Activated CD4-positive, alpha-beta memory T cell treated with anti-CD3 and anti-CD28 coated beads, Interleukin-2, amount 10 ng/mL, durations not matched to agents 7 days and 5 days (primary cell): Measurements from ENCODE around the gene HOMEZ. TPM values are rescaled to one million over a fixed set of nuclear protein-coding genes. Genes with fewer than 3 reads are reported as not detected.

Source experiments
- CTCF ChIA-PET: fragments of 350-600 bp; sonication (Branson Sonifier 250); formaldehyde crosslinking; loops from one replicate; lab custom pipeline; 2021; ENCODE audit warnings: antibody characterized with exemption, inconsistent platforms; lab: Charles Lee
- POLR2A ChIA-PET: fragments of 350-600 bp; sonication (Branson Sonifier 250); formaldehyde crosslinking; loops from one replicate; lab custom pipeline; 2021; ENCODE audit warnings: antibody characterized with exemption; lab: Charles Lee
- DNase-seq: peaks from one replicate; pipeline ENCODE4 v3.0.0-alpha.2; 2020
- H3K27ac Mint-ChIP-seq: one replicate; pipeline ENCODE4 v1.8.0; 2021; ENCODE audit warnings: mild to moderate bottlenecking, mixed read lengths
- H3K27me3 Mint-ChIP-seq: one replicate; pipeline ENCODE4 v1.8.0; 2021; ENCODE audit warnings: mixed read lengths
- H3K36me3 Mint-ChIP-seq: one replicate; pipeline ENCODE4 v1.8.0; 2021; ENCODE audit warnings: low read depth, mixed read lengths
- H3K4me1 Mint-ChIP-seq: one replicate; pipeline ENCODE4 v1.8.0; 2021; ENCODE audit warnings: mixed read lengths
- H3K4me3 Mint-ChIP-seq: one replicate; pipeline ENCODE4 v1.8.0; 2021; ENCODE audit warnings: mild to moderate bottlenecking, mixed read lengths
- H3K9me3 Mint-ChIP-seq: one replicate; pipeline ENCODE4 v1.8.0; 2021; ENCODE audit warnings: mixed read lengths
- total RNA-seq, 2 experiments: library from RNA; stranded (reverse); gene quantifications; one replicate each; pipeline ENCODE4 v1.2.3, GENCODE V29; 2021

The HOMEZ gene
- total RNA-seq, 2 experiments from 2014 or later, result 11.7 to 11.9 TPM

GRCh38 chr14:23321572-23322547 lies 35.9 kb upstream of the HOMEZ start:
- CTCF ChIA-PET, result interaction anchor here (0.5 to 4.6 kb wide), 26 partner anchors 11 to 1100 kb away, joined by 3 to 58 read pairs (median 4); partner anchors contain the start of genes ACIN1, C14orf119, HOMEZ and PPP1R3E
- H3K4me3 Mint-ChIP-seq, result peak overlapping the region; percentile 87
- H3K9me3 Mint-ChIP-seq, result peaks cover 5% of the 10 kb centered on the region
- peaks cover 31% of the 10 kb centered on the region for H3K4me1 Mint-ChIP-seq
- POLR2A ChIA-PET, result interaction anchor here (0.6 to 7.2 kb wide), 28 partner anchors 9 to 1465 kb away, joined by 3 to 282 read pairs (median 4); partner anchors contain the start of genes ACIN1, BCL2L2, C14orf119 and DAD1
- H3K36me3 Mint-ChIP-seq, result peaks cover 48% of the 10 kb centered on the region
- no peaks in the 10 kb centered on the region for H3K27me3 Mint-ChIP-seq
- peak overlapping the region; percentile 72 for H3K27ac Mint-ChIP-seq
- DNase-seq, result peak; percentile 74

DNA sequence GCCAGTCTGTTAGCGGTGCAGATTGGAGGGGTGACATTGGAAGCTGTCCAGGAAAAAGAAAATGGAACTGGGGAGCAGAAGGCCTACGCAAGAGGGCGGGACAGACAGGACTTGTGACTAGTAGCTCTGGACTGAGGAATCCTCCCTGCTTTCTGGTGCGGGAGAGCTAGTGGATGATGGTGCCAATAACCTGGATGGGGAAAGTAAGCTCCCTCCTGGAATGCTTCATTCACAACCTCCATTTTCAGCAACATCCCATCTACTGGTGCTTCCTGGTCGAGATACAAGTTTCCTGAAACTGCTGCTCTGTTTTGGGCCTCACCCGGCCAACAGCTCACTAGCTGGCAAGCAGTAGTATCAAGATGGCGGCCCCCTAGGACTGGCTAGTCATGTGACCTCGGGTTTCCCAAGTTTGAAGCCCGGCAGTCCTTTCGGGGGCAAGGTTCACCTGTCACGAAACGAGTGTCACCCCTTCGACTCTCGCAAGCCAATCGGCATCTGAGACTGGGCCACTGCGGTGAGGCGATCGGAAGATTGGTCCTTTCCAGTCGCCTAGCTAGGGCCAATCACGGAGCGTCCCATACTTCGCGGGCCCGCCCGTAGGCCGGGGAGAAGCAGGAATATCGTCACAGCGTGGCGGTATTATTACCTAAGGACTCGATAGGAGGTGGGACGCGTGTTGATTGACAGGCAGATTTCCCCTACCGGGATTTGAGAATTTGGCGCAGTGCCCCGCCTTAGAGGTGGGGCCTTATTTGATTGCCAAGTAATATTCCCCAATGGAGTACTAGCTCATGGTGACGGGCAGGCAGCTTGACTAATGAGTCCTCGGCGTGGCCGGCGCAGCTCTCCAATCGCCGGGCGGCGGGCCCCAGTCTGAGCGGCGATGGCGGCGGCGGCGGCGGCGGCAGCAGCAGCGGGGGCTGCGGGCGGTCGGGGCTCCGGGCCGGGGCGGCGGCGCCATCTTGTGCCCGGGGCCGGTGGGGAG lies 34.9 kb upstream of the HOMEZ start, which contains the start of gene PABPN1:
PABPN1 (plus strand) TSS at position 874 of the 988 bp plus-strand sequence; CDS start at position 887, 13 bp downstream.
- POLR2A ChIA-PET, result interaction anchor here (0.6 to 7.2 kb wide), 29 partner anchors 10 to 1464 kb away, joined by 3 to 282 read pairs (median 4); partner anchors contain the start of genes ACIN1, BCL2L2, C14orf119 and DAD1
- DNase-seq, result peak; percentile 99
- Mint-ChIP-seq H3K36me3 (peaks cover 43% of the 10 kb centered on the region), H3K27ac (peak within 1 kb of the TSS; percentile 95), H3K27me3 (no peaks in the 10 kb centered on the region), H3K9me3 (peaks cover 5% of the 10 kb centered on the region), H3K4me3 (peak within 1 kb of the TSS; percentile 87), H3K4me1 (peaks cover 31% of the 10 kb centered on the region)
- CTCF ChIA-PET, result interaction anchor here (0.5 to 4.6 kb wide), 22 partner anchors 15 to 793 kb away, joined by 3 to 58 read pairs (median 4); partner anchors contain the start of genes ACIN1, BCL2L2, C14orf119 and DCAF11

GRCh38 chr14:23319746-23320583 lies 34.0 kb upstream of the HOMEZ start:
- peaks cover 31% of the 10 kb centered on the region for H3K4me1 Mint-ChIP-seq
- peak overlapping the region; percentile 87 for H3K4me3 Mint-ChIP-seq
- H3K36me3 Mint-ChIP-seq, result peaks cover 36% of the 10 kb centered on the region
- H3K27me3 Mint-ChIP-seq, result no peaks in the 10 kb centered on the region
- H3K27ac Mint-ChIP-seq, result peak overlapping the region; percentile 95
- H3K9me3 Mint-ChIP-seq, result peaks cover 5% of the 10 kb centered on the region
- DNase-seq, result no peak
- ChIA-PET CTCF (interaction anchor here (0.5 to 4.6 kb wide), 11 partner anchors 14 to 390 kb away, joined by 3 to 58 read pairs (median 4); partner anchors contain the start of genes BCL2L2, HOMEZ and PPP1R3E), POLR2A (interaction anchor here (0.9 to 7.2 kb wide), 13 partner anchors 14 to 731 kb away, joined by 3 to 282 read pairs (median 5); partner anchors contain the start of genes ACIN1, BCL2L2, C14orf119 and DAD1)

- CTCF ChIA-PET, result interaction anchor here (0.8 kb wide), 1 partner anchor 64 kb away, joined by 3 read pairs; no protein-coding TSS in a partner anchor
Measured at GRCh38 chr14:23316300-23316699, 30.4 kb upstream of the HOMEZ start.

DNA sequence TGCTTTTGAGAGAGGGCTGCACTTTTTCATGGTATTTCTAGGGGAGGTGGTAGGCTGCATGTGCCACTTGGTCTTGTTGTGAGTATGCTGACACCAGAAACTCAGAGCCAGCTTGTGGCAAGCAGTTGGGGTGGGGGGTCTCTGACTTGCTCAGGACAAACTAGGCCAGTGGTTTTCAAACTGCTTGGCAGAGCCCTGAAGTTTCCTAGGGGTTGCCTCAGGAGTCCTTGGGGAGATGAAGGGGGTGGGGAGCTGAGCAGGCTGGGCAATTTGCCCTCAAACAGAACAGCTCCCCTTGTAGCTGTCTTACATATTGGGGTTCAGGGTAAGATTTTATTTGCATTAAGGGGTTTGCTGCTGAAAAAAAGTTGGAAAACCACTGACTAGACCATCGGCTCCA lies 24.6 kb upstream of the HOMEZ start:
- no peak for DNase-seq
- H3K9me3 Mint-ChIP-seq, result no peaks in the 10 kb centered on the region
- ChIA-PET CTCF (interaction anchor here (0.9 kb wide), 1 partner anchor 12 kb away, joined by 3 read pairs; no protein-coding TSS in a partner anchor), POLR2A (interaction anchor here (2.9 to 14.2 kb wide), 2 partner anchors 8 to 11 kb away, joined by 12 to 282 read pairs; partner anchors contain the start of genes PABPN1 and PPP1R3E)
- no peak overlapping the region for H3K4me3 Mint-ChIP-seq
- H3K27me3 Mint-ChIP-seq, result peaks cover 11% of the 10 kb centered on the region
- no peak overlapping the region for H3K27ac Mint-ChIP-seq
- no peaks in the 10 kb centered on the region for H3K36me3 Mint-ChIP-seq
- H3K4me1 Mint-ChIP-seq, result peaks cover 7% of the 10 kb centered on the region

More at GRCh38 chr14:23316300-23316699, 30.4 kb upstream of the HOMEZ start:
- H3K4me1 Mint-ChIP-seq, result peaks cover 13% of the 10 kb centered on the region
- no peak overlapping the region for H3K27ac Mint-ChIP-seq
- H3K36me3 Mint-ChIP-seq, result peaks cover 8% of the 10 kb centered on the region
- H3K9me3 Mint-ChIP-seq, result peaks cover 5% of the 10 kb centered on the region
- POLR2A ChIA-PET, result interaction anchor here (1.0 to 1.3 kb wide), 2 partner anchors 13 to 309 kb away, joined by 4 to 5 read pairs; partner anchors contain the start of gene PPP1R3E
- DNase-seq, result no peak
- H3K27me3 Mint-ChIP-seq, result no peaks in the 10 kb centered on the region
- H3K4me3 Mint-ChIP-seq, result no peak overlapping the region

DNA sequence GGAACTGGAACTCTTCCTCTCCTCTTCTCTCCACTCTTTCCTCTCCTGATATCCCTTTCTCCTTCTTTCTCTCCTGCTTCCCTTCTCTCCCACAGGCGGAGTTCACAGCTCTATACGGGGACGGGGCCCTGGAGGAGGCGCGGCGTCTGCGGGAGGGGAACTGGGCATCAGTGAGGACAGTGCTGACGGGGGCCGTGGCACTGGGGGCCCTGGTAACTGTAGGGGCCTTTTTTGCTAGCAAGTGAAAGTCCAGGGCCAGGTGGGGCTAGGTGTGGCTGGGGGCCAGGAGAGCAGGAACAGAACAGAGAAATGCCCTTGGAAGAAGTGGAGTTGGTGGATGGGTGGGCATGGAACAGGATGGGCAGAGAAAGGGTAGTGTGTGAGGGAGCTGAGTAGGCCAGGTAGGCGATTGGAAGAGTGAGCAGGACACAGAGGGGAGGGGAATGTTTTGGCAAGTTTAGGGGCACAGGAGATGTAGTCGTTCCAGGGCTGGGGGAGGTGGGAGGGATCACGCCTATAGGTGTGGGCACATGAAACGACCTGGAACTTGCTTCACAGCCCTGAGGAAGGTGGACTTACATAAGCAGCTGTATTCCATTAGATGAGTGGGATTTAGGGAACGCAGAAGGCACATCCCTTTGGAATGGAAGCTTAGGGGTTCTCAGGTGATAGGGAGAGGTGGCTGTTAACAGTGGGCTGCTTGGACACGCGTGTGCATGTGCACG lies 23.0 kb upstream of the HOMEZ start:
- H3K4me3 Mint-ChIP-seq, result no peak overlapping the region

GRCh38 chr14:23307687-23308644 lies 22.0 kb upstream of the HOMEZ start:
- Mint-ChIP-seq H3K4me3 (no peak overlapping the region), H3K27ac (no peak overlapping the region), H3K9me3 (no peaks in the 10 kb centered on the region), H3K36me3 (no peaks in the 10 kb centered on the region), H3K27me3 (peaks cover 13% of the 10 kb centered on the region), H3K4me1 (peaks cover 10% of the 10 kb centered on the region)
- ChIA-PET POLR2A (interaction anchor here (14.2 kb wide), 1 partner anchor 14 kb away, joined by 282 read pairs; the partner anchor contains the start of gene PABPN1), CTCF (interaction anchor here (0.9 to 1.4 kb wide), 2 partner anchors 19 to 45 kb away, joined by 3 read pairs; partner anchors contain the start of gene SLC22A17)
- DNase-seq, result no peak

More for the DNA sequence above, 23.0 kb upstream of the HOMEZ start:
- Mint-ChIP-seq H3K4me1 (peaks cover 7% of the 10 kb centered on the region), H3K27ac (no peak overlapping the region), H3K27me3 (peaks cover 11% of the 10 kb centered on the region), H3K9me3 (no peaks in the 10 kb centered on the region), H3K36me3 (no peaks in the 10 kb centered on the region)
- DNase-seq, result no peak
- ChIA-PET POLR2A (interaction anchor here (14.2 kb wide), 1 partner anchor 13 kb away, joined by 282 read pairs; the partner anchor contains the start of gene PABPN1), CTCF (interaction anchor here (0.6 kb wide), 1 partner anchor 780 kb away, joined by 4 read pairs; no protein-coding TSS in a partner anchor)

GRCh38 chr14:23307146-23307530 lies 21.2 kb upstream of the HOMEZ start:
- Mint-ChIP-seq H3K4me3 (peak overlapping the region; percentile 14), H3K36me3 (peaks cover 3% of the 10 kb centered on the region), H3K9me3 (no peaks in the 10 kb centered on the region), H3K27ac (no peak overlapping the region), H3K4me1 (peaks cover 15% of the 10 kb centered on the region), H3K27me3 (peaks cover 13% of the 10 kb centered on the region)
- CTCF ChIA-PET, result interaction anchor here (1.4 kb wide), 1 partner anchor 20 kb away, joined by 3 read pairs; no protein-coding TSS in a partner anchor
- POLR2A ChIA-PET, result interaction anchor here (1.6 to 14.2 kb wide), 2 partner anchors 14 to 21 kb away, joined by 3 to 282 read pairs; partner anchors contain the start of genes HOMEZ and PABPN1
- no peak for DNase-seq

- peaks cover 3% of the 10 kb centered on the region for H3K36me3 Mint-ChIP-seq
- CTCF ChIA-PET, result interaction anchor here (1.4 to 1.5 kb wide), 2 partner anchors 14 to 20 kb away, joined by 3 to 4 read pairs; no protein-coding TSS in a partner anchor
- H3K27me3 Mint-ChIP-seq, result peaks cover 13% of the 10 kb centered on the region
- peak; percentile 31 for DNase-seq
- peaks cover 15% of the 10 kb centered on the region for H3K4me1 Mint-ChIP-seq
- POLR2A ChIA-PET, result interaction anchor here (1.6 to 14.2 kb wide), 2 partner anchors 15 to 20 kb away, joined by 3 to 282 read pairs; partner anchors contain the start of genes HOMEZ and PABPN1
- H3K4me3 Mint-ChIP-seq, result peak within 1 kb of the TSS; percentile 46
- no peak within 1 kb of the TSS for H3K27ac Mint-ChIP-seq
- H3K9me3 Mint-ChIP-seq, result no peaks in the 10 kb centered on the region
Measured at GRCh38 chr14:23306412-23307145, 20.6 kb upstream of the HOMEZ start, which contains the start of gene BCL2L2. Gene BCL2L2, plus strand, starts transcription at chr14:23306833. Its CDS starts 935 bp downstream, at chr14:23307768.
